ENCODE measurements around the gene CTAGE6.
"Not testable (repeated sequence)": the region's sequence is repeated elsewhere in the genome, so short reads cannot be mapped to it uniquely, and the experiment has no call there.

The CTAGE6 gene

GRCh38 chr7:143757596-143757995, at the start of gene CTAGE6:
TSS of gene CTAGE6 (minus strand) at chr7:143757696. CDS start at chr7:143757658, 38 bp downstream.
- H3K4me3 ChIP-seq (ENCODE audit: low read length); DNase-seq (ENCODE audit: low read depth): not testable (repeated sequence)

- not testable (repeated sequence) for DNase-seq (ENCODE audit: low read depth); H3K4me3 ChIP-seq (ENCODE audit: low read length)
Observed at GRCh38 chr7:143806664-143807071, 49.2 kb upstream of the CTAGE6 start.

- not testable (repeated sequence) for H3K4me3 ChIP-seq (ENCODE audit: low read length); DNase-seq (ENCODE audit: low read depth)
Observed at GRCh38 chr7:143797896-143798290, 40.4 kb upstream of the CTAGE6 start.

GRCh38 chr7:143797119-143797895, 39.8 kb upstream of the CTAGE6 start:
- DNase-seq (ENCODE audit: low read depth): not testable (repeated sequence)

GRCh38 chr7:143795653-143796052, 38.2 kb upstream of the CTAGE6 start:
- not testable (repeated sequence) for DNase-seq (ENCODE audit: low read depth); H3K4me3 ChIP-seq (ENCODE audit: low read length)

More at GRCh38 chr7:143797119-143797895, 39.8 kb upstream of the CTAGE6 start:
- not testable (repeated sequence) for H3K4me3 ChIP-seq (ENCODE audit: low read length)

GRCh38 chr7:143792633-143793032, 35.1 kb upstream of the CTAGE6 start:
- DNase-seq (ENCODE audit: low read depth); H3K4me3 ChIP-seq (ENCODE audit: low read length): not testable (repeated sequence)

- DNase-seq (ENCODE audit: low read depth); H3K4me3 ChIP-seq (ENCODE audit: low read length): not testable (repeated sequence)
Observed at GRCh38 chr7:143785415-143786182, 28.1 kb upstream of the CTAGE6 start.

- not testable (repeated sequence) for DNase-seq (ENCODE audit: low read depth); H3K4me3 ChIP-seq (ENCODE audit: low read length)
Observed at GRCh38 chr7:143779591-143779990, 22.1 kb upstream of the CTAGE6 start.

GRCh38 chr7:143772738-143773468, 15.4 kb upstream of the CTAGE6 start:
- not testable (repeated sequence) for DNase-seq (ENCODE audit: low read depth); H3K4me3 ChIP-seq (ENCODE audit: low read length)

- not testable (repeated sequence) for DNase-seq (ENCODE audit: low read depth); H3K4me3 ChIP-seq (ENCODE audit: low read length)
Observed at GRCh38 chr7:143767531-143767930, 10.0 kb upstream of the CTAGE6 start.

GRCh38 chr7:143765678-143766077, 8.2 kb upstream of the CTAGE6 start:
- DNase-seq (ENCODE audit: low read depth); H3K4me3 ChIP-seq (ENCODE audit: low read length): not testable (repeated sequence)

GRCh38 chr7:143763065-143763464, 5.6 kb upstream of the CTAGE6 start:
- H3K4me3 ChIP-seq (ENCODE audit: low read length); DNase-seq (ENCODE audit: low read depth): not testable (repeated sequence)

- not testable (repeated sequence) for DNase-seq (ENCODE audit: low read depth); H3K4me3 ChIP-seq (ENCODE audit: low read length)
Observed at GRCh38 chr7:143745340-143745739, 12.2 kb downstream of the CTAGE6 start.

- peak; percentile 63 for DNase-seq (ENCODE audit: low read depth)
- not testable (repeated sequence) for H3K4me3 ChIP-seq (ENCODE audit: low read length)
- TF ChIP-seq CTCF (conservative IDR thresholded peaks at IDR 0.05; ENCODE audit: low read length): peak; percentile 74
Observed at GRCh38 chr7:143737037-143737819, 20.3 kb downstream of the CTAGE6 start.
